Right ventricle myocardium inferior (tissue), 1 donor: ENCODE data around the gene EEF1A2. TPM values are rescaled to one million over a fixed set of nuclear protein-coding genes. Genes with fewer than 3 reads are reported as not detected.
A peak's percentile ranks its signal among the peaks of the same experiment; 100 is the strongest.

Experiments
- ATAC-seq: fragments of 200-7000 bp; cut with Tn5 transposase; one replicate; pipeline ENCODE4 v1.9.1; 2020; ENCODE audit warnings: mild to moderate bottlenecking, moderate library complexity
- DNase-seq: peaks from one replicate; pipeline ENCODE4 v3.0.0; 2021; ENCODE audit errors: missing footprints
- intact Hi-C: fragments of 100-400 bp; cut with DNase I; formaldehyde crosslinking; loops from one replicate; pipeline ENCODE4 v1.11.0; 2022
- total RNA-seq: library from RNA; stranded (reverse); fragmentation: NEBNext Ultra II Directional; extraction: Animal tissue kit (Norgen Biotek cat#: 25700); gene quantifications from one replicate; pipeline ENCODE4 v1.2.1, GENCODE V29; 2021
- donor health status: DM: no; HTN: yes; CAD: no; lungs with severe emphysema.

Gene EEF1A2
- total RNA-seq, 1 donor from 2014 or later: 1,274 TPM

DNA sequence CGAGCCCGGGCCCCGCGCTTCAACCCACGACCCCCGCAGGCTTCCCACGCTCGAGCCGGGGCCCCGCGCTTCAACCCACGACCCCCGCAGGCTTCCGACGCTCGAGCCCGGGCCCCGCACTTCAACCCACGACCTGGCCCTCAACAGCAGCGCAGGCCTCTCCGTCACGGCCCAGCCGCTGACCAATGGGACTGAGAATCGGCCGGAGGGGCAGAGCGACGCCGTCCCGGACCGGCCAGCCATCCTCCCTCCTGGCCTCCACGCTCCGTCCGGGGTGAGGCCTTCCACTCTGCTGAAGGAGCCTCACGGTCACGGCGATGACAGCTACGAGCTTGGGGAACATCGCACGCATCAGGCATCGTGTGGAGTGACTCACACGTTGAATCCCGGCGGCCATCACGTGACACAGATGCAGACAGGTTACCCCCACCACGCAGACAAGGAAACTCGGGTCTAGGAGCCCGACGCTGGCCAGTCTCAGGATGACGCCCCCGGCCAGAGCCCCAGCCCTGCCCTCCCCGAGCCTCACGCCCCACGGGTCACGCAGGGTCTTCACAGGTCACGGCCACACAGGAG is 32.5 kb downstream of the EEF1A2 start:
- DNase-seq (no peak), ATAC-seq (no peak)
- intact Hi-C loops: no loop called here

DNA sequence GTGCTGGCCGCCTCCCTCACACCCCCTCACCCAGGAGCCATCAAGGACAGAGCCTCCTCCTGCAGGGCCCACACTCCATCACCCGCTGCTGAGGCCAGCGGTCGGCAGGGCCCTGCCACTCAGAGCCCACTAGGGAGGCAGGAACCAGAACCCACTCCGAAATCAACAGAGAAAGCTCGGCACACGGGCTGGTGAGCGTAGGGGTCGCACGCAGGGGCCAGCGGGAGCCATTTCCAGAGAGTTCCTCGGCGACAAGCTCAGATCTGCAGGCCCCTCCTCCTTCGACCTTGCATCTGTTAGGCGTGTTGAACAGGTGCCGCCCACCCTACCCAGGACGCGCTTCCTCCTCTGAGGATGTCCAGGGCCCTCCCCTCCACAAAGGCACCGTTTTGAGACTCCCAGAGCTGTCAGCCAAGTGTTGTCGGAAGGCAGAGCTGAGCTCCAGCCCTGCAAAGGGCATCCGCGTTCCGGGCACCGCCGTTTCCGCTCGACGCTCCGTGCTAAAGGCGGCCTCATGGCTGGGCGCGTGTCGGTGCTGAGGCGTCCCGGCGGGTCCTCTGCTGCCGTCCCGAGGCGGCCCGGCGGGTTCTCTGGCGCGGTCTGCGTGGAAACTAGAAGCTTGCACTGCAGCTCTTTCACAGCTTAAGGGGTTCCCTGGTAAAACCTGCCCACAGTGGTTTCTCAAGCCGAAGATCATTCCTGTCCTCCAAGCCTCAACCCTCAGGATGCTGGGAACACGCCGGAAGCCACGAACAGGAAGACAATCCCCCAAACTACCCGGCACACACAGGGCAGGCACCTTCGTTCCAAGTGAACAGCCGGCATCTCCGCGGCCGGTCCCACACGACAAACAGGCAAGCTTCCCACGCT is 33.3 kb downstream of the EEF1A2 start:
- ATAC-seq: no peak
- intact Hi-C loops: no loop called here
- no peak for DNase-seq

DNA sequence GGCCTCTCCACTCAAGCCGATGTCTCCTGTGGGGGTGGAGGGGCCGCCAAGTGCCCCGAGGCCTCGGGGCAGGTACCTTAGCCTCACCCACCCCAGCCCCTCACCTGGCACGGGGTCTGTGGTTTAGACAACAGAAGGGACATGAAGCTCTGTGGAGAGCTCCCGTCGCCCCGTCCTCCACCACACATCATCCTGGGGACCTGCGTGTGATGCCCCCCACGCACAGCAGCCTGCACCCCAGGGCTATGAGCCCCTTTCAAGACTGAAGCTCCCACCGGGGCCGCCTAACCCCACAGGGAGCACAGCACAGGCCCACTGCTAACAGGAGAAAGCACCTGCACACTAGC is 34.6 kb downstream of the EEF1A2 start:
- DNase-seq: no peak
- intact Hi-C loops: no loop called here
- ATAC-seq: no peak

DNA sequence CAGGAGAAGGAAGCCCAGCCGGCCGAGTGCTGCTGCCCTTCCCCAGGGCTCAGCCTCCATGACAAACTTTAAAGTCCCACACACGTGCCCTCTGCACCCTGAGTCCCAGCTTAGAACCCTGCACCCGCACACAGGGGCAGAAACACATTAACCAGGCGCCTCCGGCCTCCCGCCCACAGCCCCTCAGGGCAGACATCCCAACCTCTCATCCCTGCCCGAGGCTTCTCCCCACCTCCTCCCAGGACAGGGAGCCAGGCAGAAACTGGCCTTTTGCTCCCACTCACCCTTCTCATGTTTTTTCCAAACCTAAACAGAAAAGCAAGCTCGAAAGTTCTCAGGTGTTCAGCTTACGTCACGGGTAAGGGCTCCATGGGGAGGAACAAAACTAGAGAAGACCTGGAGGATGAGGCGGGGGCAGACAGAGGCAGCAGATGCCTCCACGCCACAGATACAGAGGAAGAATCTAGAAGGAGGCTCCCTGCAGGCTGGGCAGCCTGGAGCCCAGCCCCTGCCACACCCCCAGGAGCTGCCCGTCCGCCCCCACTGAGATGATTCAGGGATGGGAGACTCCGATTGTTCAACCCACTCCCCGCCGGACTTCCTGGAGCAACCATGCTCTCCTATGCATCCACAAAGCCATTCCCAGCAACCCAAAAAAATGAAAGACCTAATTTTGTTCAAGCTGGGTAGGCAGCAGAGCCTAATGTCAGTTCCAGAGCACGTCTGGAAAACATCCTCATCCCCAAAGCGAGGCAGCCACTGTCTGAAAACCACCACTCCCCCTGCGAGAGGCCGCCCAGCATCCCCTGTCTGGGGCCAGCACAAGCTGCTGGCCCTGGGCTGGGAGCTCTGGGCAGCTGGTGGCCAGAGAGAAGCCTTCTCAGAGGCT is 35.2 kb downstream of the EEF1A2 start:
- no peak for DNase-seq
- ATAC-seq: no peak
- intact Hi-C loops: no loop called here

DNA sequence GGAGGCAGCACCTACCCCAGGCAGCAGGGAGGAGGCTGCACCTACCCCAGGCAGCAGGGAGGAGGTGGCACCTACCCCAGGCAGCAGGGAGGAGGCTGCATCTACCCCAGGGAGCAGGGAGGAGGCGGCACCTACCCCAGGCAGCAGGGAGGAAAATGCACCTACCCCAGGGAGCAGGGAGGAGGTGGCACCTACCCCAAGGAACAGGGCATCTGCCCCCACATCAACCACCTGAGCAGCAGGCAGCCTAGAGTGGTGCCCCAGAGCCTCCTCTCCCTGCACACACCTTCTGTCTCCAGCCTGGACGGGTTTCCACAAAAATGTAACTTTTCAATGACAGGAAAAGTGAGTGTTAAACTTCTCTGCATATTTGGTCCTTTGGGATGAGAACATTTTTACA is 36.6 kb downstream of the EEF1A2 start:
- intact Hi-C loops: no loop called here
- DNase-seq (no peak), ATAC-seq (no peak)

- no peak for DNase-seq
- intact Hi-C loops: no loop called here
- no peak for ATAC-seq
These were observed 37.6 kb downstream of the EEF1A2 start for GRCh38 chr20:63461104-63461763.

DNA sequence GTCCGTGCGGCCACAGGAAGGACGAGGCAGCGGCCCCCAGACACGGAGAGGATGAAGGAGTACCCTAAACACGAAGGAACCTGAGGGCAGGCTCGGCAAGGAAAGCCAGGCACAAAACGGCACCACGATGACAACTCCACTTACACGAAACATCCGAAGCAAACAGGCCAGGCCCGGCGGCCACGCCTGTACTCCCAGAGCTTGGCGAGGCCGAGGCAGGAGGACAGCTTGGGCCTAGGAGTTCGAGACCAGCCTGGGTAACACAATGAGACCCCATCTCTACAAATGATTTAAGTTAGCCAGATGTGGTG is 39.9 kb downstream of the EEF1A2 start:
- ATAC-seq: no peak
- DNase-seq: no peak
- intact Hi-C loops: no loop called here

GRCh38 chr20:63458170-63459069 is 40.5 kb downstream of the EEF1A2 start:
- DNase-seq (no peak), ATAC-seq (no peak)
- intact Hi-C loops: no loop called here

- ATAC-seq: peak; percentile 56
These were observed 41.1 kb downstream of the EEF1A2 start for GRCh38 chr20:63457737-63458136.

DNA sequence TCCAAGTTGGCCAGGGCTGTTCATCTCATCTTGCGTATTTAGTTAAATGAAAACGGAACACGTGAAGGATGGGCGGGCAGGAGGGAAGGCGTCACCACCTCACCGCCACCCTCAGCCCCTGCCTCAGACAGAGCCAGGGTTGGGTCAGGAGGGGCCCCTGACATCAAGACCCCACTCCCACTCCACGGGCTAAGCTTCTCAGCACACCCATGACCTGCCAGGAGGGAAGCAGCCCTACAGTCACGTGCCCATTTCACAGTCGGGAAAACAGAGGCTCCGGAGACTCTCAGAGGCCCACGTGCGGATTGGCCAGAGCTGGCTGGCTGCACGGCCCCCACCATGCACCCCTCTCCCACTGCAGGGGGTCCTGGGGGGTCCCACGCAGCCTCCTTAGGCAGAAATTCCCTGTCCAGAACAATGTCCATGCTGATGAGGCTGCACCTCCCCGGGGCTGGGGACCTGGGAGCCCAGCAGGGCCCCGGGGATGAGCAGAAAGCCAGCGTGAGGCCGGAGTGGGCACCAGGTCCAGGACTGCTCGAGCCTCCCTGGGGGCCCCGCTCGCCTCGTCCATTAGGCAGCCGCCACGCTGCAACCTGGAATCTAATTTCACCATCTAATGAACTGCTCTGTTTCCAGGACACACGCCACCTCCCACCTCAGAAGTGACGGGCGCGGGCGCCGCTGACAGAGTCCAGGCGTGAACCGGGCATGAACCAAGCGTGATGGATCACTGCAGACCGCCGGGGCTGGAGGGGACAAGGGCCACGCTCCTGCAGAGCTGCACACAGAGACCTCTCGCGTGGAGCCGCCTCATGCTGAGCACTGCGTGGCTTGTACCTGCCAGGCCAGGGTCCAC is 42.2 kb downstream of the EEF1A2 start:
- peak; percentile 81 for ATAC-seq
- DNase-seq: no peak
- intact Hi-C loops: no loop called here

More at GRCh38 chr20:63457737-63458136, 41.1 kb downstream of the EEF1A2 start:
- intact Hi-C loops: no loop called here
- DNase-seq: no peak

GRCh38 chr20:63455568-63455859 is 43.4 kb downstream of the EEF1A2 start:
- no peak for ATAC-seq
- DNase-seq: no peak
- intact Hi-C loops: no loop called here

DNA sequence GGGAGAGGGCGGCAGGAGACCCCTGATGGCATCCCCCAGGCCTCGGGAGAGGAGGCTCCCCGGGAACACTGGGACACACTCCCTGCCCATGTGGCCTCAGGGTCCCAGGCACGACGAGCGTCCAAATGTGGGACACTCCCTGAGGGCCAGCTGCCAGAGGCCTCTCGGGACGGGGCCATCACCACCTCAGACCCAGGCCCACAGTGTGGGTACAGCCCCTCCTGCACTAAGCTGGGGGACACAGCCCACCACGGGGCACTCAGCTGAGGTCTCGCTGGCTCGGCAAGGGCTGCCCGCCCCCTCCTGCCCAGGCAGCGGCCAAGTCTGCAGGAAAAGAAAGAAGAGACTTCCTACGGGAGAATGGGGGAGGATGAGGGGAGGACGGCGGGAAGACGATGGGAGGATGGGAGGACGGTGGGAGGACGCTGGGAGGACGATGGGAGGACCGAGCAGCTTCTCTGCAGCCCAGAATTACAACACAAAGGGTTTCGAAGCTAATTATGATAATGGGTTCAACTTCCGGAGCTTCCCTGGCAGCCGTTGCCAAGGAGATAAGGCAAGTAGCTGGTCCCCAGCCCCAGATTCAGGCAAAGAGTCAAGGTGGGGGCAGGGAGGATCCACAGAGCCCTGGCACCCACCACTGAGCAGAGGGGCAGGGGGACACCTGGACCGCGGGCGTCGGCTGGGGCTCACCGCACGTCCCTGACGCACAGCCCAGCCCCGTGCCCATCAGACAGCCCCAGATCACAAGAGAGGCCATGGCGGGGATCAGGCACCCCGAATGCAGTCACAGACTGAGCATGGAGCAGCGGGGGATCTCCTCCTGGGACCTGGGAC is 43.9 kb downstream of the EEF1A2 start:
- ATAC-seq: no peak

GRCh38 chr20:63452821-63453523 is 45.9 kb downstream of the EEF1A2 start:
- no peak for DNase-seq
- intact Hi-C loops: no loop called here
- ATAC-seq: no peak

More for the DNA sequence above, 43.9 kb downstream of the EEF1A2 start:
- no peak for DNase-seq
- intact Hi-C loops: no loop called here

DNA sequence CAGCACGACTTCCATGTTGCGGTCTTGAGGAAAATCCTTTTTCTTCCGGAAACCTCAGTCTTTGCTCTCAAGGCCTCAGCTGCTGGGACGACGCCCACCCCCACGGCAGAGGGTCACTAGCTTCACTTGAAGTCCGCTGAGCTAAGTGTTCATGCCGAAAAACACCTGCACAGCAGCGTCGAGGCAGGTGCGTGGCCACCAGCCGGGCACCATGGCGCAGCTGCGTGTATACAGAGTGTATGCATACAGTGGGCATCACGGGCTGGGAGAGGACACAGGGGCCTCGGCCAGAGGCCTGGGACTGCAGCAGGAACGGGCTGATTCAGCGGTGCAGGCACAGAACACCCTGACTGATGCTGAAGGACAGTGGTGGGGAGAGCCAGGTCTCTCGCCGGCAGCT is 46.5 kb downstream of the EEF1A2 start:
- DNase-seq (no peak), ATAC-seq (no peak)
- intact Hi-C loops: no loop called here

- no peak for ATAC-seq
- intact Hi-C loops: no loop called here
- no peak for DNase-seq
These were observed 47.1 kb downstream of the EEF1A2 start for GRCh38 chr20:63451821-63452220.
